ENCODE data around the gene ARPC4. TPM values are rescaled to one million over a fixed set of nuclear protein-coding genes. Genes with fewer than 3 reads are reported as not detected.
A peak's percentile ranks its signal among the peaks of the same experiment; 100 is the strongest.

ARPC4 gene
- total RNA-seq, 2 donors from 2014 or later = 323 to 381 TPM

DNA sequence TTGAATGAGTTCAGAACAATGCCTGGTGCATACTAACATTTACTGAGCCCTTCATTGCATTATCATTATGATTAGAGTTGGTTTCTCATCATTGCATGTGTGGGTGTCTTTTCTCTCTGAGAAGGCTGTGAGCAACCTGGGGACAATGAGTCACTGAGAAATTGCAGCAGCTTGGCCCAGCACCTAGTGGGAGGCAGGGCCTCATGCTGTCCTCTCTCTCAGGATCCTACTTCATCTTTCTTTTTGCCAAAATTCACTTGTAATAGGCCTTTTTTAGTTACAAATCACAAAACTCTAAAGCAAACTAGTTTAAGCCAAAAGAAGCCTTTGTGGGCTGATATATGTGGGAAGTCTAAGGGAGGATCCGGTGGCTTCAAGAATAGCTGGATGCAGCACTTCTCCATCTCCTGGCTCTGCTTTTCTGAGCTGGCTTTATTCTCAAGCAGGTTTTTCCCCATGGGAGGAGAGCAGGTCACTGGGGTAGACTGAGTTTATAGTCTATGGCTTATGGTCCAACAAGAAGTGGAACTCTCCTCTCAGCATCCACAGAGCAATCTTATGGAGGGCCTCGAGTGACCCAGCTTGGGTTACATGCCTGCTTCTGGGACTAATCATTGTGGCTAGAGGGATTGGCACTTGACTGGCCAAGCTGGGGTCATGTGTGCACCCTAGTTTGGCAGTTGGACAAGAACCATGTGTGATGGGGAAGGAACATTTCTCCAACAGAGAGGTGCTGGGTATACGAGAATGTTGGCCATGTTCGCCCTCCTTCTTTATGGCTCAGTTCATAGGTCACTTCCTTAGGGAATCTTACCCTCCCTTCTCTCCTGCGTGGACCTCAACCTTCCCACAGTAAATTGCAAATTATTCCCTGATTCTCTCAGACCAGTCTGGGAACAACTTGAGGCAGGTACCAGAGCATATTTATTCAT lies 14.5 kb upstream of the ARPC4 start:
- H3K4me3 Mint-ChIP-seq = peak overlapping the region; percentile 51
- DNase-seq (ENCODE audit: low spot score) (peak; percentile 68), ATAC-seq (peak; percentile 77 to 81)
- H3K36me3 Mint-ChIP-seq = peaks cover 12% of the 10 kb centered on the region
- no peaks in the 10 kb centered on the region for H3K27me3 Mint-ChIP-seq
- no peaks in the 10 kb centered on the region for H3K9me3 Mint-ChIP-seq
- peak overlapping the region; percentile 93 to 99 for H3K27ac Mint-ChIP-seq
- peaks cover 53% of the 10 kb centered on the region in 2 donors for H3K4me1 Mint-ChIP-seq (ENCODE audit: low read depth in 2 of 2)

- H3K9me3 Mint-ChIP-seq = no peaks in the 10 kb centered on the region
- peak overlapping the region; percentile 93 to 99 for H3K27ac Mint-ChIP-seq
- H3K27me3 Mint-ChIP-seq = no peaks in the 10 kb centered on the region
- ATAC-seq = no peak
- DNase-seq (ENCODE audit: low spot score) = no peak
- H3K36me3 Mint-ChIP-seq = peaks cover 12% of the 10 kb centered on the region
- peaks cover 53% of the 10 kb centered on the region in 2 donors for H3K4me1 Mint-ChIP-seq (ENCODE audit: low read depth in 2 of 2)
- peak overlapping the region; percentile 59 for H3K4me3 Mint-ChIP-seq
Measured at GRCh38 chr3:9779075-9779593, 13.7 kb upstream of the ARPC4 start.

- peak overlapping the region; percentile 59 for H3K4me3 Mint-ChIP-seq
Measured at GRCh38 chr3:9779721-9780457, 13.0 kb upstream of the ARPC4 start.

GRCh38 chr3:9780458-9780812 lies 12.4 kb upstream of the ARPC4 start:
- Mint-ChIP-seq H3K4me3 (peak overlapping the region; percentile 59), H3K27me3 (no peaks in the 10 kb centered on the region), H3K9me3 (no peaks in the 10 kb centered on the region), H3K36me3 (peaks cover 18% of the 10 kb centered on the region), H3K27ac (peak overlapping the region; percentile 93 to 99), H3K4me1 (ENCODE audit: low read depth in 2 of 2) (peaks cover 53 to 55% of the 10 kb centered on the region in 2 donors)
- ATAC-seq (peak; percentile 14 to 25), DNase-seq (ENCODE audit: low spot score) (no peak)

More at GRCh38 chr3:9779721-9780457, 13.0 kb upstream of the ARPC4 start:
- Mint-ChIP-seq H3K4me1 (ENCODE audit: low read depth in 2 of 2) (peaks cover 53% of the 10 kb centered on the region in 2 donors), H3K9me3 (no peaks in the 10 kb centered on the region), H3K27me3 (no peaks in the 10 kb centered on the region), H3K36me3 (peaks cover 13% of the 10 kb centered on the region), H3K27ac (peak overlapping the region; percentile 93 to 99)
- DNase-seq (ENCODE audit: low spot score) (peak; percentile 76), ATAC-seq (peak; percentile 82 to 85)

GRCh38 chr3:9780910-9781309 lies 12.0 kb upstream of the ARPC4 start:
- H3K4me1 Mint-ChIP-seq (ENCODE audit: low read depth in 2 of 2) = peaks cover 53 to 57% of the 10 kb centered on the region in 2 donors
- H3K27me3 Mint-ChIP-seq = no peaks in the 10 kb centered on the region
- ATAC-seq (no peak), DNase-seq (ENCODE audit: low spot score) (no peak)
- H3K36me3 Mint-ChIP-seq = peaks cover 21% of the 10 kb centered on the region
- peak overlapping the region; percentile 59 for H3K4me3 Mint-ChIP-seq
- H3K27ac Mint-ChIP-seq = peak overlapping the region; percentile 93 to 99
- no peaks in the 10 kb centered on the region for H3K9me3 Mint-ChIP-seq

GRCh38 chr3:9781551-9781950 lies 11.3 kb upstream of the ARPC4 start:
- Mint-ChIP-seq H3K9me3 (no peaks in the 10 kb centered on the region), H3K36me3 (peaks cover 21% of the 10 kb centered on the region), H3K27me3 (no peaks in the 10 kb centered on the region), H3K27ac (peak overlapping the region; percentile 93 to 99), H3K4me1 (ENCODE audit: low read depth in 2 of 2) (peaks cover 53 to 61% of the 10 kb centered on the region in 2 donors), H3K4me3 (peak overlapping the region; percentile 13)
- ATAC-seq (no peak), DNase-seq (ENCODE audit: low spot score) (no peak)

- Mint-ChIP-seq H3K27me3 (no peaks in the 10 kb centered on the region), H3K4me1 (ENCODE audit: low read depth in 2 of 2) (peaks cover 53 to 58% of the 10 kb centered on the region in 2 donors), H3K36me3 (peaks cover 21% of the 10 kb centered on the region), H3K9me3 (no peaks in the 10 kb centered on the region), H3K27ac (peak overlapping the region; percentile 93 to 99), H3K4me3 (peak overlapping the region; percentile 15)
- ATAC-seq (no peak), DNase-seq (ENCODE audit: low spot score) (no peak)
Measured at GRCh38 chr3:9781978-9782603, 10.8 kb upstream of the ARPC4 start.

DNA sequence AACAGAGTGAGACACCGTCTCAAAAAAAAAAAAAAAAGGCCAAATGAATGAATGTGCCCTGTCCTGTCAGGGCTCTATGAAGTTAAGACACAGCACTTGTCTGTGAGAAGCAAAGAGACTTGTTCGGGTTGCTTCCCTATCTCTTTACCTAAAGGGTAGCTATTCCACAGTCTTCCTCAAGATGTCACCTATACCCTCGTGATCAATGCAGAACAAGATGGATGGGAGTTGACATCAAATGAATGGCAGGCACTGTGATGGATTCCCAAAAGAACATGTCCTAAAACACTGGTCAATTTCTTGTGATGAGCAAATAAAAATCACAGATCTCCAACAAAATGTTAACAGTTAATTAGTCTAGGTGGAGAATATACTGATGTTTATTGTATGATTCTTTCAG lies 10.1 kb upstream of the ARPC4 start:
- ATAC-seq (no peak), DNase-seq (ENCODE audit: low spot score) (no peak)
- peaks cover 55 to 57% of the 10 kb centered on the region in 2 donors for H3K4me1 Mint-ChIP-seq (ENCODE audit: low read depth in 2 of 2)
- H3K27me3 Mint-ChIP-seq = no peaks in the 10 kb centered on the region
- H3K4me3 Mint-ChIP-seq = no peak overlapping the region
- H3K27ac Mint-ChIP-seq = peak overlapping the region; percentile 93 to 99
- peaks cover 26% of the 10 kb centered on the region for H3K36me3 Mint-ChIP-seq
- H3K9me3 Mint-ChIP-seq = no peaks in the 10 kb centered on the region

DNA sequence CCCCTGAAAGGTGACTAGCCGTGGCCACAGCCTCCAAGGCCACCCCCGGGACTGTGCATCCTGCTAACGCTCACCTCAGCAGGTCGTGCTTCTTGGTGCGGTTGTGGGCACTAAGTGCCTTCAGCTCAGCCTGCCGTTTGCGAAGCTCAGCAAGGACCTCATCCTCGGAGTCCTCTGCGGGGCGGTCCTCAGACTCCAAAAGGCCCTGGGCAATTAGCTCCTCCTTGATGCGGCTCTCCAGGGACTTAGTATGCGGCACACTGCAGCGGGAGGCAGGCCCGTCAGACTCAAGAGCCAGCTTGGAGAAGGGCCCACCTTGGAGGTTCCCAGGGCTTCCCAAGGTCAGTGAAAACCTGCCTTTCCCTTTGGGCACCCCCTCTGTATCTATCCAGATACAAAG lies 8.9 kb upstream of the ARPC4 start:
- Mint-ChIP-seq H3K36me3 (peaks cover 28% of the 10 kb centered on the region), H3K9me3 (no peaks in the 10 kb centered on the region), H3K4me3 (no peak overlapping the region), H3K27me3 (no peaks in the 10 kb centered on the region), H3K27ac (no peak overlapping the region), H3K4me1 (ENCODE audit: low read depth in 2 of 2) (peaks cover 44 to 46% of the 10 kb centered on the region in 2 donors)
- DNase-seq (ENCODE audit: low spot score) = no peak
- ATAC-seq = no peak

DNA sequence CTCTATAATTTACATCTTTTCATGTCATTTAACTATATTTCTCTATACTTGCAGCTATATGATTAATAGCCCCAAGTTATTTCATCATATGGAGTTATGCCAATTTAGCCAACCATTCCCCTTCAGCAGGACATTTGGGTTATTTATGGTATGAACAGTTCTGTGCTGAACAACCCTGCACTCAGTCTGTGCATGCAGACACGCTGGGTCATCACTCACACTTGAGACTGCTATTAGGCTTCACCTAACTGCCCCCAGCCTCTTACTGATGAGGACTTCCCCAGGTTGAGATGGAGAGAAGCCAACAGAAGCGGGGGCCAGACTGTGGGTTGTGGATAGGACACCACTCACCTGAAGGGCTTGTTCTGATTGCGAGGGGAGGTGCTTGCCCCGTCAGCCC lies 7.9 kb upstream of the ARPC4 start:
- Mint-ChIP-seq H3K9me3 (no peaks in the 10 kb centered on the region), H3K27me3 (no peaks in the 10 kb centered on the region), H3K4me3 (no peak overlapping the region), H3K36me3 (peaks cover 30% of the 10 kb centered on the region), H3K4me1 (ENCODE audit: low read depth in 2 of 2) (peaks cover 36 to 45% of the 10 kb centered on the region in 2 donors), H3K27ac (no peak overlapping the region)
- ATAC-seq (no peak), DNase-seq (ENCODE audit: low spot score) (no peak)

DNA sequence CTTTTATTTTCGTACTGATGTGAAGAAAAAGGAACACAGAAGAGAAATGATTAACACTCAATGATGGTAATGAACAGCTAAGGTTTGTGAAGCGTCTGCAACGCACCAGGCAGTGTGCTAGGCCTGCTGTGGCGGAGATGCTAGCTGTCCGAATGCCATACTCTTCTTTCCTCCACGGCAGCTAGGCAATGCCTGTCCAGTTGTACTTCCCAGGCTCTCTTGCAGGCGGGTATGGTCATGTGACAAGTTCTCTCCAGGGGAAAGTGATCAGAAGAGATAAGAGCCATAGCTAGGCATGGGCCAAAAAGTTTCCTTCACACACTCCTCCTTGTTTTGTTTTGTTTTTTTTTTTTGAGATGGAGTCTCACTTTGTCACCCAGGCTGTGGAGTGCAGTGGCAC lies 7.3 kb upstream of the ARPC4 start:
- Mint-ChIP-seq H3K36me3 (peaks cover 37% of the 10 kb centered on the region), H3K27ac (no peak overlapping the region), H3K4me1 (ENCODE audit: low read depth in 2 of 2) (peaks cover 36 to 44% of the 10 kb centered on the region in 2 donors), H3K9me3 (no peaks in the 10 kb centered on the region), H3K27me3 (no peaks in the 10 kb centered on the region), H3K4me3 (no peak overlapping the region)
- no peak for DNase-seq (ENCODE audit: low spot score)
- ATAC-seq = no peak

DNA sequence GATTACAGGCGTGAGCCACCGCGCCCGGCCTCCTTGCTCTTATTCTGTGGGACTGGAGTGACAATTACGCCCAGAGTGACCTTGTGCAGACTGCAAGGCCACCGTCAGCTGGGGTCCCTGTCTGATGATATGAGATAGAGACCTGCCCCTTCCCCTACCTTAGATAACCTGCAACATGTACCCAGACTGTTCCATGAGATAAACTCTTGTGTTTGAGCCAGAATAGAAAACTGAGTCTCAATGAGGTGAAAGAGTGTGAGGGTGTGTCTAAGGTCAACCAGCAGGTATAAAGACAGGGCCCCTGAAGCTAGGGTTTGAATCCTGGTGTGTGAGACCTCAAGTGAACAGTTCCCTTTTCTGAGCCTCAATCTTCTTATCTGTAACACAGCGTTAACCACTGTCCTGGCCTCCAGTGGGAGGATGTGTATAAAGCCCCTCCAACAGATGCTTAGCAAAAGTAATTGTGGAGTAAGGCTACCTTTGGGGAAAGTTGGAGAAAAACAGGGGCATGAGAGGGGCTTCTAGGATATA lies 6.6 kb upstream of the ARPC4 start:
- Mint-ChIP-seq H3K4me3 (no peak overlapping the region), H3K27me3 (no peaks in the 10 kb centered on the region), H3K36me3 (peaks cover 37% of the 10 kb centered on the region), H3K27ac (no peak overlapping the region), H3K9me3 (no peaks in the 10 kb centered on the region), H3K4me1 (ENCODE audit: low read depth in 2 of 2) (peaks cover 36 to 43% of the 10 kb centered on the region in 2 donors)
- DNase-seq (ENCODE audit: low spot score) (no peak), ATAC-seq (no peak)

Data from natural killer cell treated with Interleukin-12 subunit alpha and Interleukin-12 subunit beta and Interleukin-15 and Interleukin-18, amount 100 ng/mL, for 72 hours (primary cell).